Sigmoid colon (tissue), 7 donors: ENCODE data around the gene MRPS14. TPM values are rescaled to one million over a fixed set of nuclear protein-coding genes. Genes with fewer than 3 reads are reported as not detected.

Source experiments
- DNase-seq: peaks from one replicate; pipeline ENCODE4 v3.0.0-alpha.2; 2019
- H3K27ac ChIP-seq, 4 donors: fragments of 200-600 bp; sonication (generic); one replicate each; pipeline ENCODE4 v1.5.1; 2016 to 2019; ENCODE audit warnings: mild to moderate bottlenecking in 1 of 4
- H3K27me3 ChIP-seq, 3 donors: fragments of 200-600 bp; sonication (generic); one replicate each; pipeline ENCODE4 v1.5.1; 2019; ENCODE audit warnings: mild to moderate bottlenecking in 1 of 3
- H3K36me3 ChIP-seq, 4 donors: fragments of 200-600 bp; sonication (generic); one replicate each; pipeline ENCODE4 v1.5.1; 2016 to 2019
- H3K4me1 ChIP-seq, 4 donors: fragments of 200-600 bp; sonication (generic); one replicate each; pipeline ENCODE4 v1.5.1; 2017 to 2019
- H3K4me3 ChIP-seq, 4 donors: fragments of 200-600 bp; sonication (generic); one replicate each; pipeline ENCODE4 v1.5.1; 2017 to 2019; ENCODE audit warnings: mild to moderate bottlenecking in 2 of 4, moderate library complexity in 1 of 4
- H3K9me3 ChIP-seq, 4 donors: fragments of 200-600 bp in 3 of 4; sonication (generic) in 3 of 4; one replicate each; pipeline versions ENCODE4 v1.5.1 to v1.6.1; 2013 to 2019
- CTCF ChIP-seq, 4 experiments: fragments of 450-650 bp in 3 of 4; fragments of 200-600 bp in 1 of 4; IDR thresholded peaks; one replicate each; pipeline ENCODE4 v1.5.1; 2016 to 2019; ENCODE audit warnings: antibody characterized with exemption in 4 of 4, mild to moderate bottlenecking in 3 of 4, moderate library complexity in 2 of 4
- EP300 ChIP-seq, 4 donors: sonication (generic); formaldehyde crosslinking; IDR thresholded peaks; one replicate each; pipeline ENCODE4 v1.6.1; 2017; ENCODE audit warnings: antibody characterized with exemption in 4 of 4
- POLR2A ChIP-seq, 2 donors: fragments of 450-650 bp; IDR thresholded peaks; one replicate each; pipeline ENCODE4 v1.6.1; 2016; ENCODE audit warnings: antibody characterized with exemption in 2 of 2, mild to moderate bottlenecking in 2 of 2, moderate library complexity in 2 of 2
- POLR2AphosphoS5 ChIP-seq, 4 donors: sonication (generic); formaldehyde crosslinking; IDR thresholded peaks; one replicate each; pipeline ENCODE4 v1.6.1; 2017; ENCODE audit warnings: antibody characterized with exemption in 4 of 4
- WGBS, 2 donors: extraction: QIAGEN DNeasy Blood & Tissue Kit; methylation state at CpG; one replicate each; pipeline ENCODE4 v1.1.7; 2013; 5-methylcytosine and 5-hydroxymethylcytosine counted together
- intact Hi-C: fragments of 100-400 bp; cut with DNase I; formaldehyde crosslinking; loops from one replicate; pipeline ENCODE4 v1.15.1; 2023
- polyA plus RNA-seq, 3 donors: library from polyadenylated mRNA; stranded (reverse); fragments of 200-250 nt; gene quantifications; one replicate each; pipeline ENCODE4 v1.2.3, GENCODE V29; 2013
- total RNA-seq, 4 donors: library from RNA; depleted of rRNA; stranded (reverse); fragments of >200 nt; gene quantifications; one replicate each; pipeline ENCODE4 v1.1.0, GENCODE V29; 2016
- donor health status: healthy with polysubstance abuse.
- donor health status: Bipolar disorder and iron deficiency.
- donor health status: healthy.

MRPS14 gene
- total RNA-seq, result 10 to 100 TPM; 17.5 to 36.0 (median 24.3) TPM
- polyA plus RNA-seq, result 10 to 100 TPM; 25.2 to 28.9 (median 28.7) TPM

GRCh38 chr1:175023043-175023921 is at the start of gene MRPS14:
TSS of gene MRPS14 (minus strand) at chr1:175023425. CDS start at chr1:175023408, 17 bp downstream.
- Histone ChIP-seq H3K4me1 (peaks cover 0 to 14% (median 10%) of the 10 kb centered on the region in 4 donors), H3K27me3 (no peaks in the 10 kb centered on the region), H3K27ac (peak within 1 kb of the TSS; percentile 81 to 86 (median 85)), H3K36me3 (peaks cover 0 to 15% (median 1%) of the 10 kb centered on the region in 4 donors), H3K9me3 (peaks cover 0 to 1% (median 0%) of the 10 kb centered on the region in 4 donors), H3K4me3 (peak within 1 kb of the TSS; percentile 81 to 90 (median 87))
- TF ChIP-seq POLR2AphosphoS5 (IDR thresholded peaks at IDR 0.05) (peak; percentile 88 to 93 (median 92)), POLR2A (IDR thresholded peaks at IDR 0.05) (peak; percentile 58 to 63), EP300 (IDR thresholded peaks at IDR 0.05) (no peak), CTCF (IDR thresholded peaks at IDR 0.05) (no peak)
- DNase-seq, result peak; percentile 99
- intact Hi-C loops, result loop anchor here (2.0 kb wide), 1 partner anchor 24 kb away; the partner anchor contains the start of gene CACYBP
- 3% methylated on average over 42 of the region's 42 CpGs for WGBS, 2 donors

- H3K27ac ChIP-seq, result peak overlapping the region in 3 of 4 donors; percentile 41 to 60 (median 44)
- no peaks in the 10 kb centered on the region for H3K36me3 ChIP-seq
- no peaks in the 10 kb centered on the region for H3K9me3 ChIP-seq
- TF ChIP-seq CTCF (IDR thresholded peaks at IDR 0.05) (no peak), POLR2AphosphoS5 (IDR thresholded peaks at IDR 0.05) (peak in 3 of 4 donors; percentile 12 to 51 (median 17)), EP300 (IDR thresholded peaks at IDR 0.05) (peak in 1 of 4 donors; percentile 59)
- H3K4me3 ChIP-seq, result peak overlapping the region in 1 of 4 donors; percentile 8
- intact Hi-C loops, result no loop called here
- DNase-seq, result peak; percentile 80
- 22 to 40% methylated on average over 10 of the region's 10 CpGs for WGBS, 2 donors
- no peaks in the 10 kb centered on the region for H3K27me3 ChIP-seq
- peaks cover 0 to 21% (median 18%) of the 10 kb centered on the region in 4 donors for H3K4me1 ChIP-seq
These were observed 49.1 kb upstream of the MRPS14 start for GRCh38 chr1:175072099-175072951.

- H3K9me3 ChIP-seq, result no peaks in the 10 kb centered on the region
- no peaks in the 10 kb centered on the region for H3K36me3 ChIP-seq
- intact Hi-C loops, result no loop called here
- H3K4me1 ChIP-seq, result peaks cover 0 to 21% (median 18%) of the 10 kb centered on the region in 4 donors
- H3K4me3 ChIP-seq, result no peak overlapping the region
- WGBS, 2 donors, result 61 to 68% methylated on average over 3 of the region's 3 CpGs
- DNase-seq, result no peak
- TF ChIP-seq POLR2AphosphoS5 (IDR thresholded peaks at IDR 0.05) (no peak), EP300 (IDR thresholded peaks at IDR 0.05) (no peak), CTCF (IDR thresholded peaks at IDR 0.05) (no peak), POLR2A (IDR thresholded peaks at IDR 0.05) (no peak)
- H3K27me3 ChIP-seq, result no peaks in the 10 kb centered on the region
- H3K27ac ChIP-seq, result peak overlapping the region in 1 of 4 donors; percentile 60
These were observed 48.2 kb upstream of the MRPS14 start for GRCh38 chr1:175071276-175071943.

GRCh38 chr1:175070818-175071217 is 47.6 kb upstream of the MRPS14 start:
- Histone ChIP-seq H3K4me3 (no peak overlapping the region), H3K36me3 (no peaks in the 10 kb centered on the region), H3K4me1 (peaks cover 0 to 21% (median 18%) of the 10 kb centered on the region in 4 donors), H3K9me3 (no peaks in the 10 kb centered on the region), H3K27me3 (no peaks in the 10 kb centered on the region), H3K27ac (no peak overlapping the region)
- TF ChIP-seq CTCF (IDR thresholded peaks at IDR 0.05), result no peak
- no peak for TF ChIP-seq POLR2AphosphoS5 (IDR thresholded peaks at IDR 0.05)
- no peak for TF ChIP-seq POLR2A (IDR thresholded peaks at IDR 0.05)
- TF ChIP-seq EP300 (IDR thresholded peaks at IDR 0.05), result no peak
- intact Hi-C loops, result no loop called here
- no peak for DNase-seq
